ENCODE measurements around the gene NGB. TPM values are rescaled to one million over a fixed set of nuclear protein-coding genes. Genes with fewer than 3 reads are reported as not detected.

NGB gene
- total RNA-seq, 1 experiment from 2014 or later, result not detected

DNA sequence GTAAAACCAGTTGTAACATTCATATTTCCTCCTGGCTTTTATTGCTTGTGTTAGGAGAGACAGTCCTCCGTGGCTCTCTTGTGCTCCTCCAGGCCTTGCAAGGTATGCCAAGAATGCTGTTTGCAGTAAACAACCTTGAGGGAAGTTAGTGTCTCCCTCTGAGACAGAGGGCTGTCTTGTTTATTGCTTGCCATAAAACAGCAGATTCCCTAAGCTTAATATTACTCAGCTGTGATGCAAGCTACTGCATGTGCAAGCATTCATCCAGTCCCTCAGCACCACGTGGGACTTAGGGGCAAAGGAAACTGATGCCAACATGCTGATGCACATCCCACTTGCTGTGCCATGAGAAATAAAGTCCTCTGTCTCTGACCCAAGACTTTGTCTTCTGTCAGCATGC, 43.0 kb upstream of the NGB start:
- DNase-seq (ENCODE audit: low read depth, low spot score) (no peak), ATAC-seq (no peak)
- Histone ChIP-seq H3K4me2 (ENCODE audit: low read length) (no peak overlapping the region), H3K4me1 (ENCODE audit: control insufficient read depth in 1 of 2, insufficient read depth in 2 of 2, low read length in 2 of 2) (peaks cover 0 to 5% of the 10 kb centered on the region in 2 experiments; a peak in 1 of 4 replicates), H4K20me1 (ENCODE audit: insufficient read depth) (no peaks in the 10 kb centered on the region), H3K4me3 (replicated peaks in 1 of 2; ENCODE audit: low read depth in 1 of 2, low read length in 2 of 2) (no peak overlapping the region), H3K27me3 (ENCODE audit: insufficient read depth, low read length) (no peaks in the 10 kb centered on the region), H3K9me2 (ENCODE audit: insufficient read depth) (no peaks in the 10 kb centered on the region), H2AFZ (ENCODE audit: low read depth, low read length, poor library complexity, severe bottlenecking) (no peak overlapping the region), H3K9ac (ENCODE audit: low read length) (no peak overlapping the region), H3K9me3 (ENCODE audit: control insufficient read depth in 1 of 2, insufficient read depth in 1 of 2, low read depth in 1 of 2, low read length in 2 of 2) (no peaks in the 10 kb centered on the region), H3K36me3 (ENCODE audit: control insufficient read depth in 1 of 2, insufficient read depth in 2 of 2, low read length in 2 of 2) (no peaks in the 10 kb centered on the region), H3K27ac (ENCODE audit: low read depth, low read length) (no peak overlapping the region), H3K79me2 (ENCODE audit: insufficient read depth, low read length) (peaks cover 10% of the 10 kb centered on the region; the same call in 1 of the 2 replicates)
- POLR2A ChIA-PET, result no interaction called here
- no TSS peak for BruUV-seq (replicated peaks)
- RAD21 ChIA-PET (ENCODE audit: low non-redundant PET in 1 of 2, low total read pairs in 2 of 2, uncharacterized antibody in 2 of 2, unreplicated experiment in 2 of 2), result interaction anchor here in 1 of 2 experiments (0.6 kb wide), 1 partner anchor 147 kb away, joined by 3 read pairs; no protein-coding TSS in a partner anchor
- no peak for TF ChIP-seq FOSL1 (IDR thresholded peaks at IDR 0.05; ENCODE audit: low read depth)
- TF ChIP-seq YY1 (IDR thresholded peaks at IDR 0.05; ENCODE audit: extremely low read depth, insufficient replicate concordance, low read depth, low read length), result no peak
- TF ChIP-seq CBX3 (IDR thresholded peaks at IDR 0.05; ENCODE audit: low read depth), result no peak
- no peak for TF ChIP-seq POLR2A (IDR thresholded peaks at IDR 0.05; ENCODE audit: borderline replicate concordance, extremely low read depth, insufficient read depth, insufficient read length)
- no peak for TF ChIP-seq TCF7L2 (IDR thresholded peaks at IDR 0.05; ENCODE audit: borderline replicate concordance, extremely low read depth, insufficient read depth, insufficient read length)
- TF ChIP-seq ELF1 (IDR thresholded peaks at IDR 0.05; ENCODE audit: borderline replicate concordance, low read depth), result no peak
- no peak for TF ChIP-seq SIN3A (IDR thresholded peaks at IDR 0.05; ENCODE audit: low read depth)
- TF ChIP-seq, protein P1, sequence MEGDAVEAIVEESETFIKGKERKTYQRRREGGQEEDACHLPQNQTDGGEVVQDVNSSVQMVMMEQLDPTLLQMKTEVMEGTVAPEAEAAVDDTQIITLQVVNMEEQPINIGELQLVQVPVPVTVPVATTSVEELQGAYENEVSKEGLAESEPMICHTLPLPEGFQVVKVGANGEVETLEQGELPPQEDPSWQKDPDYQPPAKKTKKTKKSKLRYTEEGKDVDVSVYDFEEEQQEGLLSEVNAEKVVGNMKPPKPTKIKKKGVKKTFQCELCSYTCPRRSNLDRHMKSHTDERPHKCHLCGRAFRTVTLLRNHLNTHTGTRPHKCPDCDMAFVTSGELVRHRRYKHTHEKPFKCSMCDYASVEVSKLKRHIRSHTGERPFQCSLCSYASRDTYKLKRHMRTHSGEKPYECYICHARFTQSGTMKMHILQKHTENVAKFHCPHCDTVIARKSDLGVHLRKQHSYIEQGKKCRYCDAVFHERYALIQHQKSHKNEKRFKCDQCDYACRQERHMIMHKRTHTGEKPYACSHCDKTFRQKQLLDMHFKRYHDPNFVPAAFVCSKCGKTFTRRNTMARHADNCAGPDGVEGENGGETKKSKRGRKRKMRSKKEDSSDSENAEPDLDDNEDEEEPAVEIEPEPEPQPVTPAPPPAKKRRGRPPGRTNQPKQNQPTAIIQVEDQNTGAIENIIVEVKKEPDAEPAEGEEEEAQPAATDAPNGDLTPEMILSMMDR (IDR thresholded peaks at IDR 0.05 in 2 of 3, conservative IDR thresholded peaks at IDR 0.05 in 1 of 3; ENCODE audit: borderline replicate concordance in 1 of 3, insufficient read depth in 1 of 3, low read depth in 2 of 3, low read length in 2 of 3), result no peak
- TF ChIP-seq EZH2phosphoT487 (IDR thresholded peaks at IDR 0.05; ENCODE audit: borderline replicate concordance), result no peak
- TF ChIP-seq, protein P2, sequence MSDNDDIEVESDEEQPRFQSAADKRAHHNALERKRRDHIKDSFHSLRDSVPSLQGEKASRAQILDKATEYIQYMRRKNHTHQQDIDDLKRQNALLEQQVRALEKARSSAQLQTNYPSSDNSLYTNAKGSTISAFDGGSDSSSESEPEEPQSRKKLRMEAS (IDR thresholded peaks at IDR 0.05), result no peak
- no peak for TF ChIP-seq SRF (IDR thresholded peaks at IDR 0.05; ENCODE audit: low read depth)
- TF ChIP-seq SP1 (IDR thresholded peaks at IDR 0.05; ENCODE audit: low read depth), result no peak
- TF ChIP-seq POLR2AphosphoS5 (IDR thresholded peaks at IDR 0.05; ENCODE audit: low read depth, low read length), result no peak
- no peak for TF ChIP-seq RAD21 (IDR thresholded peaks at IDR 0.05; ENCODE audit: low read depth)
- no peak for TF ChIP-seq ZFX (IDR thresholded peaks at IDR 0.05)
- TF ChIP-seq CEBPB (IDR thresholded peaks at IDR 0.05; ENCODE audit: low read depth), result no peak
- TF ChIP-seq, protein P3, sequence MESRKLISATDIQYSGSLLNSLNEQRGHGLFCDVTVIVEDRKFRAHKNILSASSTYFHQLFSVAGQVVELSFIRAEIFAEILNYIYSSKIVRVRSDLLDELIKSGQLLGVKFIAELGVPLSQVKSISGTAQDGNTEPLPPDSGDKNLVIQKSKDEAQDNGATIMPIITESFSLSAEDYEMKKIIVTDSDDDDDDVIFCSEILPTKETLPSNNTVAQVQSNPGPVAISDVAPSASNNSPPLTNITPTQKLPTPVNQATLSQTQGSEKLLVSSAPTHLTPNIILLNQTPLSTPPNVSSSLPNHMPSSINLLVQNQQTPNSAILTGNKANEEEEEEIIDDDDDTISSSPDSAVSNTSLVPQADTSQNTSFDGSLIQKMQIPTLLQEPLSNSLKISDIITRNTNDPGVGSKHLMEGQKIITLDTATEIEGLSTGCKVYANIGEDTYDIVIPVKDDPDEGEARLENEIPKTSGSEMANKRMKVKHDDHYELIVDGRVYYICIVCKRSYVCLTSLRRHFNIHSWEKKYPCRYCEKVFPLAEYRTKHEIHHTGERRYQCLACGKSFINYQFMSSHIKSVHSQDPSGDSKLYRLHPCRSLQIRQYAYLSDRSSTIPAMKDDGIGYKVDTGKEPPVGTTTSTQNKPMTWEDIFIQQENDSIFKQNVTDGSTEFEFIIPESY (IDR thresholded peaks at IDR 0.05; ENCODE audit: extremely low read depth, insufficient replicate concordance, low read length), result no peak
- no peak for TF ChIP-seq EGR1 (IDR thresholded peaks at IDR 0.05; ENCODE audit: low read depth)
- no peak for TF ChIP-seq ZNF274 (IDR thresholded peaks at IDR 0.05; ENCODE audit: low read depth, low read length)
- intact Hi-C loops (cut with micrococcal nuclease), result no loop called here
- CTCF ChIA-PET, result interaction anchor here (3.9 to 5.0 kb wide), 2 partner anchors 11 to 161 kb away, joined by 89 to 112 read pairs; no protein-coding TSS in a partner anchor

All from HCT116 (cell line).